Measurements from ENCODE around the gene FUT7. TPM values are rescaled to one million over a fixed set of nuclear protein-coding genes. Genes with fewer than 3 reads are reported as not detected.

The FUT7 gene
- total RNA-seq, 1 experiment from 2014 or later: not detected

GRCh38 chr9:136985027-136985602 is 46.8 kb downstream of the FUT7 start:
- no peak overlapping the region for H3K9ac ChIP-seq (ENCODE audit: extremely low read depth, insufficient read length, low read length)

More at GRCh38 chr9:136985027-136985602, 46.8 kb downstream of the FUT7 start:
- no peak overlapping the region for H3K27ac ChIP-seq (ENCODE audit: insufficient read length, low read depth, low read length)
- H4K20me1 ChIP-seq (ENCODE audit: control insufficient read depth, insufficient read depth, insufficient read length): no peaks in the 10 kb centered on the region
- H3T11ph ChIP-seq (ENCODE audit: low read length): no peak overlapping the region
- H2BK12ac ChIP-seq (ENCODE audit: insufficient read length, low read depth, low read length): no peak overlapping the region
- H3K4me2 ChIP-seq (ENCODE audit: insufficient read depth, insufficient read length, low read length): peak overlapping the region; percentile 9
- no peak for TF ChIP-seq CTCF (conservative IDR thresholded peaks at IDR 0.05)
- no peak overlapping the region for H2BK20ac ChIP-seq (ENCODE audit: low read depth, low read length, poor library complexity, severe bottlenecking)
- WGBS (ENCODE audit: extremely low coverage, insufficient read length, low lambda C conversion rate): no CpG with 5 or more reads among the region's 48 CpGs
- no peak overlapping the region for H3K56ac ChIP-seq (ENCODE audit: insufficient read length, low read depth, low read length)
- no peaks in the 10 kb centered on the region for H3K23me2 ChIP-seq (ENCODE audit: insufficient read length, low read depth, low read length, poor library complexity, severe bottlenecking)
- no peak overlapping the region for H4K8ac ChIP-seq (replicated peaks; ENCODE audit: insufficient read length, low read depth, low read length)
- no peak overlapping the region for H4K91ac ChIP-seq (ENCODE audit: insufficient read length, low read depth, low read length)
- H3K4me1 ChIP-seq (ENCODE audit: insufficient read depth, low read length): no peaks in the 10 kb centered on the region
- no peak overlapping the region for H4K5ac ChIP-seq (ENCODE audit: insufficient read length, low read depth, low read length)
- no peak overlapping the region for H3K4me3 Mint-ChIP-seq
- peaks cover 2 to 7% of the 10 kb centered on the region in 2 experiments; a peak in 3 of 4 replicates for H3K4me1 Mint-ChIP-seq
- no peak overlapping the region for H3K14ac ChIP-seq (ENCODE audit: insufficient read depth, low read length)
- no peaks in the 10 kb centered on the region for H3K79me1 ChIP-seq (ENCODE audit: insufficient read depth, low read depth, low read length, poor library complexity, severe bottlenecking)
- no peak overlapping the region for H2AFZ ChIP-seq (ENCODE audit: low read length)
- no peak overlapping the region for H3K27ac Mint-ChIP-seq
- no peak overlapping the region for H2AK5ac ChIP-seq (ENCODE audit: insufficient read length, low read length)
- H2BK15ac ChIP-seq (ENCODE audit: low read depth, low read length): no peak overlapping the region
- no peak overlapping the region for H3K23ac ChIP-seq (ENCODE audit: insufficient read length, low read depth, low read length)
- H3K9me3 Mint-ChIP-seq: no peaks in the 10 kb centered on the region
- H2BK5ac ChIP-seq (ENCODE audit: insufficient read length, low read length): no peak overlapping the region
- H2BK120ac ChIP-seq (ENCODE audit: low read depth, low read length, poor library complexity, severe bottlenecking): no peak overlapping the region
- H3K79me2 ChIP-seq (ENCODE audit: insufficient read depth, low read length): no peaks in the 10 kb centered on the region
- H3K27me3 Mint-ChIP-seq (ENCODE audit: low read depth): peaks cover 11% of the 10 kb centered on the region
- no peak overlapping the region for H3K18ac ChIP-seq (ENCODE audit: insufficient read length, low read depth, low read length)
- H3K27me3 ChIP-seq (ENCODE audit: insufficient read depth, low read length): no peaks in the 10 kb centered on the region
- no peaks in the 10 kb centered on the region for H3K9me3 ChIP-seq (ENCODE audit: control insufficient read depth, low read depth, low read length)
- no peak for DNase-seq
- H3K4ac ChIP-seq (ENCODE audit: low read depth, low read length): no peak overlapping the region
- peaks cover 0 to 3% (median 0%) of the 10 kb centered on the region in 3 experiments; a peak in 1 of 7 replicates for H3K36me3 Mint-ChIP-seq (ENCODE audit: insufficient read depth in 1 of 3, low read depth in 3 of 3)

Data from H9 (cell line).